ENCODE results near the gene EMC6.

Gene EMC6

DNA sequence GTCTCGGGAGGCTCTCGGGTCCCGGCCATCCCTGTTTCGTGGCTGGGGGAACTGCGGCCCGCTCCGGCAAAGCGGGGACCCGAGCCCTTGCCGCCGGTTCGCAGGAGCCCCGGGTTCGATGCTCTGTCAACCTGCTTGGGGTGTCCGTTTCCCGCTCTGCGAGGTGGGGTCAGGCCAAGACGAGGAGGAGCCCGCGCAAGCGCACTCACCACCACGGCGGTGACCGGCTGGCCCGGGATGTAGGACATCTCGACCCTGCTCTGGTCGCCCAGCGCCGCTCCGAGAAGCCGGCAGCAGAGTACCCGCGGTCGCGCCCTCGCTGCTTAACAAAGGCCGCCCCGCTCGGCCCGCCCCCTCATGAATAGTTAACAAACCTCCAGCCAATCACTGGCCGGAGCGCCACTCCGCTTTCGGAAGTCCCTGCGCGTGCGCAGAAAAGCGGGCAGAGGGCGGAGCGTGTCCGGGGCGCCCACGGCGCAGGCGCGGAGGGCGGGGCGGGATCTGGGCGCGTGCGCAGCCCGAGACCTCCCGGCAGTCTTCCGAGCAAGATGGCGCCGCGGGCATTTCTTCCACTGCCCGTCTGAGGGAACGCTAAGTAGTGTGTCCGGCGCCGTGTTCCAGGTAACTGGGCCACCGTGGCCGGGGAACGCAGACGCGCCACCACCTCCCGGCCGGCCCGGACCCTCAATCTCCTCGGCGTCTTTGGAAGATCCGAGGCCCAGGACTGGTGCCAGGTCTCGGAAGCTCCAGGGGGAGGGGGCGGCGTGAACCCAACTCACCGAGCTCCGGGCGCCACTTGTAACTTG is at the start of gene EMC6, which contains the start of gene TAX1BP3:
TSS of gene EMC6 (plus strand) at position 534 of the 806 bp plus-strand sequence. CDS start 335 bp downstream, outside the sequence.
TSS of gene TAX1BP3 (minus strand) at position 300 of the 806 bp plus-strand sequence. CDS start at position 248, 52 bp downstream.
- in situ Hi-C loops (cut with HindIII; ENCODE audit: low sequenced_read_pairs) = no loop called here

DNA sequence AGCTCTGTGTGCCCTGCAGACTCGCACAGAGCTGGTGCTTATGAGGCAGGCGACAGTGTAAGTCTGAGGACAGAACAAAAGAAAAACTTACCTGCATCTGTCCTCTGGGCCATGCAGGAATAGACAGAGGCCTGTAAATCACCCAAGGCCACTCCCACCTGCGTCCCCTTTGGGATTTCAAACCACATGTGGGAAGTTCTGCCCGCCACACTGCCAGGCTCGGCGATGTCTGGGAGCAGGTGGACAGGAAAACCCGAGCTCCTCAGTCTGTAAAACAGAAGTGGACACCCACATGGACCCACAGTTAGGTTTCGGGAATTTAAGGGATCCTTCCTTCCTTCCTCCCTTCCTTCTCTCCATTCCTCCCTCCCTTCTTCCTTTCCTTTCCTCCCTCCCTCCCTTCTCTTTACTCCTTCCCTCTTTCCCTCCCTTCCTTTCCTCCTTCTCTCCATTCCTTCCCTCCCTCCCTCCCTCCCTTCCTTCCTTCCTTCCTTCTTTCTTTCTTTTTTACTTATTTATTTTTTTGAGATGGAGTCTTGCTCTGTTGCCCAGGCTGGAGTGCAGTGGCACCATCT is 47.4 kb upstream of the EMC6 start:
- in situ Hi-C loops (cut with HindIII; ENCODE audit: low sequenced_read_pairs) = no loop called here

DNA sequence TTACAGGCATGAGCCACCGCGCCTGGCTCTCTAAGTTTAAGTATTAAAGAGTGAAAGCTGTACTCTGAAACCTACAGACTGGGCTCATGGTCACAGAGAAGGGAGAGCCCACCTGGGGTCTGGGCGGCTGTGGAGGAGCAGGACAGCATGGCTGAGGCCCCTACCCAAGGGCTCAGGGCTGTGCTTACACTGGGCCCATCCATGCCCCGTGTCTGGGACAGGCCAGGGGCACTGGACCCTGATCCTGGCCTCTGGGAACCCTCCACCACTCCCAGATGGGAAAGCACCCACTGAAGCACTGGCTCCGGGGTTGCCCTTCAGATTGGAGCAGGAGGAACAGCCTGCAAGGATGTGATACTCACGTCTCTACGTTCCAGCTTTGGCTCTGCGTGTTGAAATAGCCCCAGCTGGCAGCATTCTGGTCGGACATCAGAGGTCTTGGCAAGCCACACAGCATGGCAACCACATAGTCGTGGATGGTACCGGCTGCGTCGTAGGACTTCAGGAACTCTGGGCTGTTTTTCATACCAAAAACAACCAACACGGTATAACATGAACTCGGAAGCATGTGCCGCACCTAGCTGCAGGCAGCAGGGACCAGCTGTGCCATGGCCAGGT is 45.5 kb upstream of the EMC6 start:
- in situ Hi-C loops (cut with HindIII; ENCODE audit: low sequenced_read_pairs) = no loop called here

DNA sequence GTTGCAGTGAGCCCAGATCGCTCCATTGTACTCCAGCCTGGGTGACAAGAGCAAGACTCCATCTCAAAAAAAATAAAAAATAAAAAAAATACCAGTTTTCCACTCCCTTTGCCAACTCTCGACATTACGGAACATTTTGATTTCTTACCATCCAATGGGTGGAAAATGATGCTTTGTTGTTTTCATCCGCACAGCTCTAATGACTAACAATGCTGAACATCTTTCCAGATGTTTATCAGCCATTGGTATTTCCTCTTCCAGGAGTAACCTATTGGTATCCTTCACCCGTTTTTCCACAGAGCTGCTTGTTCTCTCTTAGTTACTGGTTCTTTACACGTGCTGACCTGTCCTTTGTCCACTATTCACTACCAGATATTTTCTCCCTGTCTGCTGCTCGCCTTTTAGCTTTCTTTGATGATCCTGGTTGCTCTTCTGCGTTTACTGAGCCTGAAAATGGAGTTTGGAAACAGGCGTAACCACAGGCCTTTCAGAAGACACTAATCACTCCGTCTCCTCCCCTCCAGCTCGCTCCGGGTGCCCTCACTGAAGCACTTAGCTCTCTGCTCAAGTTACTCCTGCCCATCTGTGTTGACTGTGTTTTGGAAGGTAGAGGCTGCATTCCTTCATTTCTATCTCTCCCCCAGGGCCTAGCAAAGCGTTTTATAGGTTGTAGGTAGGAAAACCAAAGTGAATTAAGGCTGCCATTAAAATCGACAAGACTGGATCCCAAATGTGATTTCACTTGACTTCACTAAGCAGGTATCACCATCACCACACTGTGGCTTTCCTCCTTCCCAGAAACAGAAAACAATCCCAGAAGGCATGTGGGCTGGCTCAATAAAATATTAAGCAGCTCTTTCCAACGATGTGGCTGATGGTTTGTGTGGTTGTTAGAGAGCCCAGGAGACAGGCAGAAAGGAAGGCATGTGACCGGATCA is 41.5 kb upstream of the EMC6 start:
- in situ Hi-C loops (cut with HindIII; ENCODE audit: low sequenced_read_pairs) = no loop called here

DNA sequence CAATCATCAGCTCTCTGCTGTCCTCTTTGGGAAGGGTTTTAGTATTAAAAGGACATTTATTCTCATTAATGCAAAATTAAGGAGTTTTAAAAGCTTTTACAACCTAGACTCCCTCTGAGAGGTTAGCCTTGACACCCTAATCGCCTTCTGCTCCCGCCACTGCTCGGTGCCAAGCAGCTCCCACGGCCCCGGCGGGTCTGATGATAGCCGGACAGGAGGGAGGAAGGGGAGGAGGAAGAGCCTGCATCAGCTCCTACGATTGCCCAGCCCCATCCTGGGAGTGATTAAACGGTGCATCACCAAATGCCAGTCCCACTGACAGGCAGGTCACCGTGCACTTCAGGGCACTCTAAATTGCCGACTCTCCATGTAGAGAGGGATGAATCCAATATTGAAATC is 40.8 kb upstream of the EMC6 start:
- in situ Hi-C loops (cut with HindIII; ENCODE audit: low sequenced_read_pairs) = no loop called here

DNA sequence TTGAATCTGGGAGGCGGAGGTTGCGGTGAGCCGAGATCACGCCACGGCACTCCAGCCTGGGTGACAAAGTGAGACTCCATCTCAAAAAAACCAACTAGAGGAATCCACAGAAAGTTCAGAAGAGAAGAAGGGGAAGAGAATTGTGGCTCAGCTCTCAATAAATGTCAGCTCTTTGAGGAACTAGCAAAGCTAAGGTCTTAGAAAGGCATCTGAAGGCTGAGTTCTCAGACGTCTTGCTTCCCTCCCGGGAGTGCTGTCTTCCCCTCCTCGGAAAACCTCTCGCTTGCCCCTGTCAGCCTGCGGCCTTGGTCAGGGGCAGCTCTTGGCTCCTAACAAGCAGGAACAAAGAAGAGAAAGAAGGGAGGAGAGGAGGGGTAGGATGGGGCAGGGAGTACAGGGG is 37.8 kb upstream of the EMC6 start:
- in situ Hi-C loops (cut with HindIII; ENCODE audit: low sequenced_read_pairs) = no loop called here

DNA sequence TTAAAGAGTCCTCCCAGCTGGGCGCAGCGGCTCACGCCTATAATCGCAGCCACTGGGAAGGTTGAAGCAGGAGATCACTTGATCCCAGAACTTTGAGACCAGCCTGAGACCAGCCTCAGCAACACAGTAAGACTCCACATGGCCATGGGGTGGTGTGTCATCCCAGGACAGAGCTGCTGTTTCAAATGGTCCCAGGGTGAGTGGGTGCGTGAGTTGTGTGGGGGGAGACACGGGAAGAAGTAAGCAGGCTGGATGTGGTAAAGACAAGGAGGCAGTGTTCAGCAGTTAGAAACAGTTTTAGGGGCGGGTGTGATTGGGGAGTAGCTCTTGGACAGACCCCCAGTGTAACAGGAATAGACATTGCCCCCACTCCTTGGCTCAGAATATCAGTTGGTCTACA is 36.3 kb upstream of the EMC6 start:
- in situ Hi-C loops (cut with HindIII; ENCODE audit: low sequenced_read_pairs) = no loop called here

DNA sequence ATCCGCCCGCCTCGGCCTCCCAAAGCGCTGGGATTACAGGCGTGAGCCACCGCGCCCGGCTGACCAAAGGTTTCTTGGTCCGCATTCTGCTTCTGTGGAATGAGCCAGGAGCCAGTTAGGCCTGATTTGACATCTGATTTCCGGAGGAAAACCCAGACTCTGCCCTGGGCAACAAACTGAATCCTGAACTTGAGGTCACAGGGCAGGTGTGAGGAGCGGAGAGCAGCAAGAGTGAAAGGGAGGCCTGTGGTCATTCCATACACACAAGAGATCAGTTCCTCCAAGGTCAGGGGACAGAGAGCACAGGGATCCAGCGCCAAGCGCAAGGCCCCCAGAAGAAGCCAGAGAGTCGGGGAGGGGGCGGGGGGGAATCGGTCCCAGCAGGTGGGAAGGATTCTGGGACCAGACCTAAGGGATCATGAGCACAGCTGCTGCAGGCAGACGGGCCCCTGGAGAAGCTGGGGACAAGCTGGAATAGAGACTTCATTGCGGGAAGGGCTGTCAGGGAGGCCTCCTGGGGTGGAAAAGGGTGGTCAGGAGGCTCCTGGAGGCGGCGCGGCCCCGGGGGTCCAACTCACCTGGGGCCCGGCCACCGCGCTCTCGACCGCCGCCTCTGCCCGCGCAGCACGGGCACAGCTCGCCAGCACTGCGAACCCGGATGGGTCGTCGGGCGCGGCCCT is 33.0 kb upstream of the EMC6 start:
- in situ Hi-C loops (cut with HindIII; ENCODE audit: low sequenced_read_pairs) = no loop called here

DNA sequence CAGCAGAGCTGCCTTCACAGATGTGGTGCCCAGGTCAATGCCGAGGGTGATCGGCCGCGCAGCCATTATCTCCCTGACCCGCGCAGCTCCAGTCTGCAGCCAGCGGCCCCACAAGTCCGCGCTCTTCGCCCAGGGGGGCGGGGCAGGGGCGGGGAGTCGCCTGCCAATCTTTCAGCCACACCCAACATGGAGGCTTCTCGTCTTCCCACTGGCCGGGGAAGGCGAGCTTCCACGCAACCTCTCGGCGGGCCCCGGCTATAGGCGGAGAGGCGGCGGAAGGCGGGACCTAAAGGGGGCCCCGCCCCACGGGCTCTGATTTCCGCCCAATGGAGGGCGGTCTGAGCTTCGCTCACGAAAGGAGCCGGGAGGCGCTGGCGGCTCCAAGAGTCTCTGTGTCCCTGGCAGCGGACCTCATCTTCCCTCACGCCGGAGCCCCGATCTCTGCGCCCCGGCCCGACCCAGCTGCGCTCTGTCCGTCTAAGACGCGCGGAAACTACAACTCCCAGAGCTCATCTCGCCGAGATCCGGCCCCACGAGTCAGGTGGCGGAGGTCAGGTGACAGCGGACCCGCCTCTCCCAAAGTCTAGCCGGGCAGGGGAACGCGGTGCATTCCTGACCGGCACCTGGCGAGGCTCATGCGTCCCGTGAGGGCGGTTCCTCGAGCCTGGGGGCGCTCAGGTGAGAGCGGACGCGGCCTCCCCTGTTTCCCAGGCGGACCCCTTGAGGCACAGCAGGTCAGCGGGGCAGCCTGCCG is 32.3 kb upstream of the EMC6 start, which contains the start of the genes CTNS and SHPK:
TSS of gene CTNS (plus strand) at position 607 of the 754 bp plus-strand sequence. CDS start 3,447 bp downstream, outside the sequence.
TSS of gene SHPK (minus strand) at position 97 of the 754 bp plus-strand sequence. CDS start at position 66, 31 bp downstream.
- in situ Hi-C loops (cut with HindIII; ENCODE audit: low sequenced_read_pairs) = no loop called here

DNA sequence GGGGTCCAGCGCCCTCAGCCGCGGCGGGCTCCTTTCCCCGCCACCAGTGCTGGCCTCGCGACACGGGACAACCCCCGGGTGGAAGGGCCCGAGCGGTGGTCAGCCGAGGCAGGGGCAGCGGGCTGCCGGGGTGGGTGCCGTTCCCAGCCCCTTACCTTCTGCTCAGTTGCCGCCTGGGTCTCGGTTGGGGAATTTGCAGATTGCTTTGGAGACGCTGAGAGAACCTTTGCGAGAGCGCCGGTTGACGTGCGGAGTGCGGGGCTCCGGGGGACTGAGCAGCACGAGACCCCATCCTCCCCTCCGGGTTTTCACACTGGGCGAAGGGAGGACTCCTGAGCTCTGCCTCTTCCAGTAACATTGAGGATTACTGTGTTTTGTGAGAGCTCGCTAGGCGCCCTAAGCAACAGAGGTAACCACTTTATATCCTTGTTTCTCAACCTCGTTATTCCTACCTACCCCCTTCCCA is 31.7 kb upstream of the EMC6 start:
- in situ Hi-C loops (cut with HindIII; ENCODE audit: low sequenced_read_pairs) = no loop called here

DNA sequence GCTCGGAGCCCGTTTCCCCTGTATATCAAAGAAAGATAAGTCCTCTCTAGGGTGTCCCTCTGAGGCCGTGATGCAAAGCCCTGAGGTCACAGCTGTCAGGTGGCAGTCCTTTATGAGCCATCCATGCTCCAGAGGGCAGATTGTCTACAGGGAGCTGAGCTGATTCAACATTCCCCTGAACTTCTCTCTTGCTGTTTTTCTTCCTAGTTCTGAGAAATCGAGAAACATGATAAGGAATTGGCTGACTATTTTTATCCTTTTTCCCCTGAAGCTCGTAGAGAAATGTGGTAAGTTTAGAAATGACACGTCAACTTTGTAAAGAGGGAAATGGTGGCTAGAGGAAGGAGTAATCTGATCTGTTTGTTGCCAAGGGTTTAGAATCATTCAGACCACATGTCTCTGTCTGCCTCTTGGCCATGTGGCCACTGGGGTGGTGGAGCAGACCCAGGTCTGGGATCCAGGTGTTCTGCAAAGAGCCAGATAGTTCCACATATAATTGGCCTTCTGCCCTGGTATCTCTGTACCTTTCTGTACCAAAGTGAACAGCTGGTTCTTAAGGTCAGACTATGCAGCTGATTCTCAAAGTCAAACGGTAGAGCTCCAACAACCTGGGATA is 28.5 kb upstream of the EMC6 start:
- in situ Hi-C loops (cut with HindIII; ENCODE audit: low sequenced_read_pairs) = no loop called here

DNA sequence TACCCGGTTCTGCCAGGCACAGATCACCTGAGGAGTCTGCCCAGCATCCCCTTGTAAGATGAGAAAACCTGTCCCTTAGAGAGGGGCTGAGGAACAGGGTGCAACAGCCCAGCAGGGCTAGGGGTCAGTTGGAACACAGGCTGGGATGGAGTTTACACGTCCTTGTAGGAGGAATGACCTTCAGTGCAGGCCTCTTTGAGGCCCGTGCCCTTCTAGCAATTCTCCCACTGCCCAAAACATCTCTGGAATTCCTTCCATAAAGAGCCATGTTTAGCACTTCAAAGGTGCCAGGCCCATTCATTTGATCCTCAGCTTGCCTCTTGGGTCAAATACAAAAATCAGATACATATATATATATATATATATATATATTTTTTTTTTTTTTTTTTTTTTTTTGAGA is 27.6 kb upstream of the EMC6 start:
- in situ Hi-C loops (cut with HindIII; ENCODE audit: low sequenced_read_pairs) = no loop called here

DNA sequence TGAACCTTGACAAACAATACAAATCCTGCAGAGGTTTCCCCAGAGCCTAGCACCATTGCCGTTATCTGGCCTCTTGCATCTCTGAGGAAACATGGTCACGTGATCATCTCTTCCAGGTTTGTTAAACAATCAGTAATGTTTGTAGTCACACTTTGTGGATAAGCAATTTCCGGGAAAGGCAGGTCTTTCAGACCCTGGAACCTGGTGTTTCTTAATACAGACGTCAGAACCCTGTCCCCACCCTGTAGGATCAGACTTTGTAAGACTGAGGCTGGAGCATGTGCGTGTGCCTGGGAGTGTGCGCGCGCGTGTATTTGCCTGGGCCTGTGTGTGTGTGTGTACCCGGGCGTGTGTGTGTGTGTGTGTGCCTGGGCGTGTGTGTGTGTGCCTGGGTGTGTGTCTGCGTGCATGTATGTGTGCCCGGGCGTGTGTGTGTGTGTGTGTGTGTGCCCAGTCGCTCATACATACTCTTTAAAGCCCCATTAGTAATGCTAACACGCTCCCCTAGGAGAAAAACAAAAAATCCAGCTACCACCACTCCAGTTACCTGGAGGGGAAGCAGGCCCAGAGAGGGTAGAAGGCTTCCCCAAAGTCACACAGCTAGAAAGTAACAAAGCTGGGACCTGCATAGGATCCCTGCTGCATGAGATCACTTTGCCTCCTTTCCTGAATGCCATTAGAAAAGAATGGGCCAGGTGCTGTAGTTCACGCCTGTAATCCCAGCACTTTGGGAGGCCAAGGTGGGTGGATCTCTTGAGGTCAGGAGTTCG is 26.7 kb upstream of the EMC6 start:
- in situ Hi-C loops (cut with HindIII; ENCODE audit: low sequenced_read_pairs) = no loop called here

DNA sequence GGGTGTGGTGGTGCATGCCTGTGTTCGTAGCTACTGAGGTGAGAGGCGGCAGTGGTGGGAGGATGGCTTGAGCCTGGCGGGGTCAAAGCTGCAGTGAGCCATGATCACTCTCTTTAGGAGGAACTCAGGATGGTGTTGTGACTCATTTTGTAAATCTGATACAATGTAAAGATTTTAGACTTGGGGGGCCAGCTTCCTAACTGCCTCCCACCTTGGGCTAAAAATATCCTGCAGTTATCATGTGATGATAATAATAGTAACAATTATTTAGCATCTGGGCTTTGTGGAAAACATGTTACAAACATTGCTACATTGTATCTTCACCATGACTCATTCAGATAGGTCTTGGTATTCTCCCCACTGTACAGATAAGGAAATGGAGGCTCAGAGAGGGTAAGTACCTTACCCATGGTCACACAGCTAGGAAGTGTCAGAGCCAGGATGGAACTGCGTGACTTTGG is 24.7 kb upstream of the EMC6 start:
- in situ Hi-C loops (cut with HindIII; ENCODE audit: low sequenced_read_pairs) = no loop called here

DNA sequence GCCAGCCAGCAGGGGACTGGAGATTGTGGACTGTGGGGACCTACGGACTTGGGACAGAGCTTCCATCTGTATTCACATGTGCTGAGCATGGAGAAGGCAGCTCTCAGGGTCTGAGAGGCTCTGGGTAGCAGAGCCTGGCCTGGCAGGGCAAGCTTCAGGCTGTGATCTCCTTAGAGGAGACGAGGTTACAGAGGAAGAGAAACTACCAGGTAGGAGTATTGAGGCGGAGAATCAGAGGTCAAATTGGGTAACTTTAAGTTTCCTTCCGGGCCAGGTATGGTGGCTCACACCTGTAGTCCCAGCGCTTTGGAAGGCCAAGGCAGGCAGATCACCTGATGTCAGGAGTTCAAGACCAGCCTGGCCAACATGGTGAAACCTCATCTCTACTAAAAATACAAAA is 23.3 kb upstream of the EMC6 start:
- in situ Hi-C loops (cut with HindIII; ENCODE audit: low sequenced_read_pairs) = no loop called here

DNA sequence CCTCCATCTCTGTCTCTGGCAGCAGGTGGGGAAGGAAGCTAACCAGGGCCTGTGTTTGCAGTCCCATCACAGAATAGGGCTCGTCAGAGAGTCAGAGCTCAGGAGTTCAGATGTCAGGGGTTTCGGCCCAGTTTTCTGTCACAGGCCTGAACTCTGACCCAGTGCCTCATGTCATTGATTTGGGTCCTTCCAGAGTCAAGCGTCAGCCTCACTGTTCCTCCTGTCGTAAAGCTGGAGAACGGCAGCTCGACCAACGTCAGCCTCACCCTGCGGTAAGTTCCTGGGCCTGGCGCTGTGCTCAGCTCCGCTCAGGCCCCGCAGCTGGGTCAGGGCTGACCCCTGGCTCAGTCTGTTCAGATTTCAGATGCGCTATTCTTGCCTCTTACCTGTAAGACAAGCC is 21.4 kb upstream of the EMC6 start:
- in situ Hi-C loops (cut with HindIII; ENCODE audit: low sequenced_read_pairs) = no loop called here

DNA sequence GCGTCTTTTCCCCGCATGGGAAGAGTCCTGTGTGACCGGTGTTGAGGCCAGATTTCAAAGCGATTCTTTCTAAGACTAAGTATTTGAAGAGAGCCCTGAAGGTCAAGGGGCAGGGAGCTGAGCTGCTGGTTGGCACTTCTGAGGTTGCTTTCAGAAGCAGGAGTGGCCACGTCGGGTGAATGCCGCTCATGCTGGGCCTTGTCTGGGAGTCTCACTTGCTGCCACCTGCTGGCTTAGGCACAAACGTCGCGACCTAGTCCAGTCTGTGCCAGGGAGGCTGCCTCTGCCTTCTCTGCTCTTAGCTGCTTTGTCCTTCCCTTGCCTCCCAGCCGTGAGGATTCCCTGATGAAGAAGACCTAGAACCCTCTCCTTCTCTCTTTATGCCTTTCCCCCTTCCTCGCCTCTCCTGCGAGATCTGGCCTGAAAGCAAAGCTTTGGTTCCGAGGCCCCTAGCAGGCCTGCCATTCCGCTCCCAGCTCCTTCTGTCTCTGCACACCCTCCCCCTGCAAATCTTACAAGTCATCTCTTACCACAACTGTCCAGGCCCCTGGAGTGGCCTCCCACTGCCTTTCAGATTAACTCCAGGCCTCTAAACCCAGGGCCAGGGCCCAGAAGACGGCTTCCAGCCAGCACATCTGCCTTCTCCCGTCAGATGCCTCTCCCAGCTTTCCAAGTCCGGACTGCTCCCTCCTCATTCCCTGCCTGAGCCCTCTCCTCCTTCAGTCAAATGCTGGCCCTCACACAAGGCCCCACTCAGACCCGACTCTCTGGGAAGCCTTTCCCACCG is 20.6 kb upstream of the EMC6 start:
- in situ Hi-C loops (cut with HindIII; ENCODE audit: low sequenced_read_pairs) = no loop called here
